ENCODE results near the gene STK33. TPM values are rescaled to one million over a fixed set of nuclear protein-coding genes. Genes with fewer than 3 reads are reported as not detected.

The STK33 gene
- total RNA-seq, 1 experiment from 2014 or later, result 19.5 TPM

- no peak overlapping the region for H3K4me3 Mint-ChIP-seq
- Histone ChIP-seq H3K14ac (ENCODE audit: insufficient read depth, low read length) (no peak overlapping the region), H2BK12ac (ENCODE audit: insufficient read length, low read depth, low read length) (no peak overlapping the region), H2BK120ac (ENCODE audit: low read depth, low read length, poor library complexity, severe bottlenecking) (no peak overlapping the region), H3K9me3 (ENCODE audit: control insufficient read depth, low read depth, low read length) (no peaks in the 10 kb centered on the region), H3K79me1 (ENCODE audit: insufficient read depth, low read depth, low read length, poor library complexity, severe bottlenecking) (no peaks in the 10 kb centered on the region), H3K18ac (ENCODE audit: insufficient read length, low read depth, low read length) (no peak overlapping the region), H4K91ac (ENCODE audit: insufficient read length, low read depth, low read length) (no peak overlapping the region), H3K56ac (ENCODE audit: insufficient read length, low read depth, low read length) (no peak overlapping the region), H3K27me3 (ENCODE audit: insufficient read depth, low read length) (no peaks in the 10 kb centered on the region), H3K4ac (ENCODE audit: low read depth, low read length) (no peak overlapping the region), H4K8ac (replicated peaks; ENCODE audit: insufficient read length, low read depth, low read length) (no peak overlapping the region), H3K23me2 (ENCODE audit: insufficient read length, low read depth, low read length, poor library complexity, severe bottlenecking) (no peaks in the 10 kb centered on the region), H2BK5ac (ENCODE audit: insufficient read length, low read length) (no peak overlapping the region), H2BK15ac (ENCODE audit: low read depth, low read length) (no peak overlapping the region), H3K27ac (ENCODE audit: insufficient read length, low read depth, low read length) (no peak overlapping the region), H2AK5ac (ENCODE audit: insufficient read length, low read length) (no peak overlapping the region), H2BK20ac (ENCODE audit: low read depth, low read length, poor library complexity, severe bottlenecking) (no peak overlapping the region), H2AFZ (ENCODE audit: low read length) (no peak overlapping the region), H3K9ac (ENCODE audit: extremely low read depth, insufficient read length, low read length) (no peak overlapping the region), H3K4me1 (ENCODE audit: insufficient read depth, low read length) (peaks cover 2% of the 10 kb centered on the region; the same call in 1 of the 2 replicates), H4K20me1 (ENCODE audit: control insufficient read depth, insufficient read depth, insufficient read length) (no peaks in the 10 kb centered on the region), H3K23ac (ENCODE audit: insufficient read length, low read depth, low read length) (no peak overlapping the region), H3K4me2 (ENCODE audit: insufficient read depth, insufficient read length, low read length) (no peak overlapping the region), H4K5ac (ENCODE audit: insufficient read length, low read depth, low read length) (no peak overlapping the region), H3T11ph (ENCODE audit: low read length) (no peak overlapping the region), H3K79me2 (ENCODE audit: insufficient read depth, low read length) (no peaks in the 10 kb centered on the region)
- H3K9me3 Mint-ChIP-seq, result no peaks in the 10 kb centered on the region
- no peak for TF ChIP-seq CTCF (conservative IDR thresholded peaks at IDR 0.05)
- WGBS (ENCODE audit: extremely low coverage, insufficient read length, low lambda C conversion rate), result no CpG with 5 or more reads among the region's 12 CpGs
- no peaks in the 10 kb centered on the region for H3K36me3 Mint-ChIP-seq (ENCODE audit: insufficient read depth in 1 of 3, low read depth in 3 of 3)
- H3K4me1 Mint-ChIP-seq, result peaks cover 24 to 32% of the 10 kb centered on the region in 2 experiments
- no peak overlapping the region for H3K27ac Mint-ChIP-seq
- no peaks in the 10 kb centered on the region for H3K27me3 Mint-ChIP-seq (ENCODE audit: low read depth)
- DNase-seq, result no peak
Observed at GRCh38 chr11:8386134-8386864, 207.7 kb downstream of the STK33 start.

All from H9 (cell line).